ENCODE results near the gene ABLIM3. TPM values are rescaled to one million over a fixed set of nuclear protein-coding genes. Genes with fewer than 3 reads are reported as not detected.

Gene ABLIM3
- total and polyA plus RNA-seq, 2 of the 8 experiments (the other 6 are each of a cell fraction or from before 2014, with no cell fraction given): 0.36 to 0.56 TPM

DNA sequence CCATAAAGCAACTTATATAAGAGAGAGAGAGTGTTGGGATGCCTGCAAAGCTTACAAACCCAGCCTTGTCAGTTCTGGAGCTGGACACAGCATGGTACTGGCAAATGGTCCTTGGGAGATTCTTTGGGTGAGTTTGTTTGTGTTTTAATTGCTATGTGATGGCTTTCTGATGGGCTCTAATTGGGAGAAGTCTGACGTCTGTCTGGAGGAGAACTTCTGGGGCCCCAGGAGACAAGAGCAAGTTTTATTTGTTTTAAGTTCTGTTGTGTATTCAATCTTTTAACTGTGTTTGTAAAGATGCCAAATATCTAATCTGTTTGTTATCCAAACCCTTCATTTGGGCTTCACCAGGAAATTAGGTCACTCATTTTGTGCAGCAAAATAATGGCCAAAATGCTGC, 80.0 kb downstream of the ABLIM3 start:
- DNase-seq (ENCODE audit: low read depth in 1 of 2, low spot score in 2 of 2): no peak
- Histone ChIP-seq H4K91ac (replicated peaks; ENCODE audit: insufficient read length, low read length) (no peak overlapping the region), H3K4me3 (ENCODE audit: extremely low read depth in 1 of 4, insufficient read depth in 2 of 4, low read depth in 3 of 4, low read length in 4 of 4) (no peak overlapping the region), H3K27me3 (replicated peaks in 1 of 4; ENCODE audit: control insufficient read depth in 3 of 4, extremely low read depth in 1 of 4, insufficient read depth in 3 of 4, low read length in 3 of 4) (no peaks in the 10 kb centered on the region), H2BK20ac (ENCODE audit: low read length) (no peak overlapping the region), H3K27ac (ENCODE audit: low read depth, low read length) (no peak overlapping the region), H3K4me1 (replicated peaks in 1 of 4; ENCODE audit: control insufficient read depth in 3 of 4, insufficient read depth in 4 of 4, low read length in 3 of 4) (no peaks in the 10 kb centered on the region), H4K8ac (ENCODE audit: extremely low read depth, insufficient read depth, low read length) (no peak overlapping the region), H3K79me2 (ENCODE audit: control insufficient read depth in 1 of 2, insufficient read depth in 2 of 2, low read length in 2 of 2) (no peaks in the 10 kb centered on the region), H3K14ac (ENCODE audit: insufficient read length) (no peak overlapping the region), H2AFZ (ENCODE audit: low read length) (no peak overlapping the region), H3K79me1 (ENCODE audit: low read depth, low read length) (no peaks in the 10 kb centered on the region), H3K9ac (replicated peaks in 1 of 4; ENCODE audit: extremely low read depth in 1 of 4, low read depth in 3 of 4, low read length in 3 of 4) (no peak overlapping the region), H3K9me3 (ENCODE audit: insufficient read depth in 2 of 2, low read depth in 1 of 2, low read length in 1 of 2) (no peaks in the 10 kb centered on the region), H4K20me1 (replicated peaks in 1 of 2; ENCODE audit: control insufficient read depth in 1 of 2, insufficient read depth in 2 of 2, low read length in 2 of 2) (no peaks in the 10 kb centered on the region), H3K4ac (replicated peaks; ENCODE audit: insufficient read length, low read depth, low read length) (no peak overlapping the region), H3K56ac (replicated peaks; ENCODE audit: insufficient read length, low read depth, low read length) (no peak overlapping the region), H2BK120ac (replicated peaks; ENCODE audit: low read depth, low read length) (no peak overlapping the region), H2BK12ac (ENCODE audit: low read depth, low read length) (no peak overlapping the region), H2BK15ac (ENCODE audit: low read length) (no peak overlapping the region), H4K5ac (ENCODE audit: insufficient read length, low read depth, low read length) (no peak overlapping the region), H3K23ac (ENCODE audit: insufficient read length) (no peak overlapping the region), H2AK5ac (ENCODE audit: low read depth, low read length) (no peak overlapping the region), H2BK5ac (ENCODE audit: low read depth, low read length) (no peak overlapping the region), H3K23me2 (ENCODE audit: low read depth, low read length) (no peaks in the 10 kb centered on the region), H3K36me3 (ENCODE audit: control insufficient read depth in 2 of 4, insufficient read depth in 4 of 4, low read length in 3 of 4) (no peaks in the 10 kb centered on the region), H3K18ac (ENCODE audit: extremely low read depth, low read length) (no peak overlapping the region), H3K4me2 (ENCODE audit: insufficient read depth in 1 of 2, low read depth in 2 of 2, low read length in 2 of 2) (no peak overlapping the region)
- ChIA-PET CTCF (ENCODE audit: partially characterized antibody) (interaction anchor here (2.3 kb wide), 2 partner anchors 8 to 186 kb away, joined by 5 to 7 read pairs; no protein-coding TSS in a partner anchor), POLR2A (ENCODE audit: partially characterized antibody) (no interaction called here)
- FAIRE-seq: no peak
- 87% methylated on average over 1 of the region's 1 CpG; no CpG with 5 or more reads in 1 of the 2 experiments for WGBS, 2 experiments (ENCODE audit: extremely low coverage in 1 of 2, insufficient coverage in 1 of 2, insufficient read length in 1 of 2, insufficient replicate concordance in 2 of 2, low coverage in 1 of 2, low lambda C conversion rate in 2 of 2, missing lambda C conversion rate in 1 of 2)
- no peak for TF ChIP-seq MAFK (IDR thresholded peaks at IDR 0.05; ENCODE audit: low read depth, low read length)
- no peak for TF ChIP-seq CREB1 (IDR thresholded peaks at IDR 0.05)
- TF ChIP-seq SIN3A (conservative IDR thresholded peaks at IDR 0.05 in 1 of 2, IDR thresholded peaks at IDR 0.05 in 1 of 2; ENCODE audit: low read depth in 1 of 2, low read length in 2 of 2): no peak
- TF ChIP-seq YY1 (IDR thresholded peaks at IDR 0.05; ENCODE audit: low read depth, low read length): no peak
- no peak for TF ChIP-seq TAF7 (optimal IDR thresholded peaks at IDR 0.05; ENCODE audit: borderline replicate concordance, low read depth, low read length)
- TF ChIP-seq CTCF (IDR thresholded peaks at IDR 0.05; ENCODE audit: control extremely low read depth in 1 of 3, insufficient read depth in 1 of 3, low read depth in 1 of 3, low read length in 3 of 3): no peak
- TF ChIP-seq ZNF274 (IDR thresholded peaks at IDR 0.05; ENCODE audit: borderline replicate concordance, extremely low read depth, low read length): no peak
- no peak for TF ChIP-seq GABPA (IDR thresholded peaks at IDR 0.05; ENCODE audit: borderline replicate concordance, insufficient read depth, low read length)
- no peak for TF ChIP-seq RAD21 (IDR thresholded peaks at IDR 0.05 in 1 of 2, conservative IDR thresholded peaks at IDR 0.05 in 1 of 2; ENCODE audit: low read depth in 2 of 2, low read length in 2 of 2)
- no peak for TF ChIP-seq CHD2 (IDR thresholded peaks at IDR 0.05; ENCODE audit: low read length)
- no peak for TF ChIP-seq EP300 (IDR thresholded peaks at IDR 0.05; ENCODE audit: borderline replicate concordance in 1 of 2, low read depth in 2 of 2, low read length in 2 of 2)
